ENCODE results near the gene PXMP2. TPM values are rescaled to one million over a fixed set of nuclear protein-coding genes. Genes with fewer than 3 reads are reported as not detected.

The PXMP2 gene
- total RNA-seq, 2 experiments from 2014 or later, result 24.5 to 24.9 TPM

DNA sequence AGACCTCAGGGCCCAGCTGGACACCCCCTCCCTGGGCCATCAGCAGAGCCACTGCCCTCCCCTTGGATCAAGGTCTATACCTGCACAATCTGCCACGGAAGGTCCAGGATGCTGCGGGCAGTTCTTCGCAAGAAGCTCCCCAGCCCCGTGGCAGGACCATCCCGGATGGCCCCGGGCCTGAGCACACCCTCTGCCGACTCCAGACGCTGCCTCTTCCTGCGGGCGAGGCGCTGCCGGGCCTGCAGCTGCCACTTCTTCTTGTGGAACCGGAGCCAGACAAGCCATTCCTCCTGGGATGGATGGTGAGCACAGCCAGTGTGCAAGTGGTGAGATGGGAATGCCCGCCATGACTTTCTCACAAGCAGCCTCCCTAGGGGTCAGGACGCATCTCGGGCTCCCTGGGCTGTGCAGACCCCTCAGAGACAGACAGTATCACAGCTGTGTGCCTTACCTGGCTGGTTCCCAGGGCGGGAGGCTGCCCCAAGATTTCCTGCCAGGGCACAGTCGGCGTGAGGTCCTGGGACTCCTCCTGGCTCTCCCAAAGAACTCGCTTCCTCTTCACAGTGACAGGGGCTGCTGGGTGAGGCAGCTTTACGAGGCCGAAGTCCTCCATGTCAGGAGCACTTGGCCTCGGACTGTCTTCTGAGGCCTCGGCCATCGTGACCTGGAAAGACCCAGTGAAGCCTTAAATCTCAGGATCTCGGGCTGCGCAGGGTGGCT lies 38.0 kb upstream of the PXMP2 start:
- no peaks in the 10 kb centered on the region for H3K27me3 Mint-ChIP-seq
- ChIA-PET POLR2A (no interaction called here), CTCF (no interaction called here)
- DNase-seq, result no peak
- H3K9me3 Mint-ChIP-seq, result no peaks in the 10 kb centered on the region
- H3K4me1 Mint-ChIP-seq, result peaks cover 9% of the 10 kb centered on the region
- peaks cover 63% of the 10 kb centered on the region for H3K36me3 Mint-ChIP-seq (ENCODE audit: low read depth)
- H3K27ac Mint-ChIP-seq, result no peak overlapping the region
- no peak overlapping the region for H3K4me3 Mint-ChIP-seq

- Mint-ChIP-seq H3K4me1 (peaks cover 9% of the 10 kb centered on the region), H3K4me3 (no peak overlapping the region), H3K36me3 (ENCODE audit: low read depth) (peaks cover 63% of the 10 kb centered on the region), H3K27me3 (no peaks in the 10 kb centered on the region), H3K27ac (peak overlapping the region; percentile 35), H3K9me3 (no peaks in the 10 kb centered on the region)
- no peak for DNase-seq
- CTCF ChIA-PET, result no interaction called here
- POLR2A ChIA-PET, result no interaction called here
Measured at GRCh38 chr12:132651444-132652100, 35.8 kb upstream of the PXMP2 start.

DNA sequence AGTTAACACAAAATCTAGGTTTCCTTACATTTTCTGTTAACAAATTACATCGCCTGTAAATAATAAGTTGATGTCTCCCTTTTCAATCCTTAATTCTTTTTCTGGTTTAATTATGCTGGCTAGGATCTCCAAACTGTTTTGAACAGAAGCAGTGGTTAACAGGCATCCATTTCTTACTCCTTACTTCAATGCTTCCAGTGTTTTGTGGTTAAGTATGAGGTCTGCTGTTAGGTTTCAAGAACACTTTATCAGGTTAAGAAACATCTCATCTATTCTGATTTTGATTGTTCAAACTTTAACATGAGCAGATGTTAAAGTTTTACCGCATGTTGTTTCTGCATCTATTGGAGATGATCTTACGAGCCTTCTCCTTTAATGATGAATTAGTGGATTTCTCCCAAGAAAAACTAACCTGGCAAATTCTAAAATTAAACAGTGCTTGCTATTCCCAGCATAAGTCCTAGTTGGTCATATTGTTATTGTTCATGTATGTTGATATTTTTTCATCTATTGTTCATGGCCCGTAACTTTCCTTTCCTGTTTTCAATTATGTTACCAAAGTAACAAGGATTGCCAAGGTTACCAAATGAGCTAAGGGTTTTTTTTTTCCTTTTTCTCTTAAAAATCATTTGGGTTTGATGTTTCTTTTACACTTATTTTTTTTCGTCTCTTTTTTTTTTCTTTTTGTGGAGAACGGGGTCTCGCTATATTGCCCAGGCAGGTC lies 33.7 kb upstream of the PXMP2 start:
- CTCF ChIA-PET, result no interaction called here
- H3K36me3 Mint-ChIP-seq (ENCODE audit: low read depth), result peaks cover 65% of the 10 kb centered on the region
- no peaks in the 10 kb centered on the region for H3K27me3 Mint-ChIP-seq
- POLR2A ChIA-PET, result no interaction called here
- H3K4me1 Mint-ChIP-seq, result peaks cover 5% of the 10 kb centered on the region
- no peak for DNase-seq
- peak overlapping the region; percentile 14 for H3K27ac Mint-ChIP-seq
- no peaks in the 10 kb centered on the region for H3K9me3 Mint-ChIP-seq
- no peak overlapping the region for H3K4me3 Mint-ChIP-seq

DNA sequence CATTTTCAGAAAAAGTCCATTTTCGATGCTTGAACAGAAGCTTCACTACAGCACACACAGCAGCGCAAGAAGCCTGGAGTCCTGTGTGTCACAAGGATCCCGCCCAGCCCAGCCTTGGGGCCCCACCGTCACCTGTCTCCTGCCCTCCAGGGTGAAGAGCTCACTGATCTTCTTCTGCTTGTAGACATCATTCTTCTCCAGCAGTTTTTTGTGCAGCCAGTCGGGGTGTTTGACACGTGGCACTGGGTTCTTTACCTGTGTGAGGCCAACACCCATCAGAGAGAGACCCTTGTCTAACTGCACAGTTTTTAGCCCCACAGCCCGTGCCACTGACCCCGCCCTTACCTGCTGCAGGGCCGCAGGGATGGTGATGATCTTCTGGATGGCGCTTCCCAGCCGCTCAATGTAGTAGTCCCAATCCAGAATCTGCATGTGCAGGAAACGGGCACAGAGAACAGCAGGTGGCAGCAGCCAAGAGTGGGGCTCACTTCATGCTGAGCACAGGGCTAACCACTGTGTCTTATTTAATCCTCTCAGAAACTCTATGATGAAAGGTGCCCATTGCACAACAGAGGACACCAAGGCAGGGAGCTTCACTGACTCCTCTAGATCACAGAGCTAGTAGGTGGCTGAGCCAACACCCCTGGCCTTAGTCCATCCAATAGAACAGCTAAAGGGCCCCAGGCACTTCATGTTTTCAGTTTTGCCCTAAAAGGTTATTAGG lies 30.2 kb upstream of the PXMP2 start:
- Mint-ChIP-seq H3K27ac (no peak overlapping the region), H3K36me3 (ENCODE audit: low read depth) (peaks cover 76% of the 10 kb centered on the region), H3K4me3 (no peak overlapping the region), H3K4me1 (peaks cover 22% of the 10 kb centered on the region), H3K27me3 (no peaks in the 10 kb centered on the region), H3K9me3 (no peaks in the 10 kb centered on the region)
- no peak for DNase-seq
- ChIA-PET CTCF (interaction anchor here (1.1 kb wide), 1 partner anchor 277 kb away, joined by 3 read pairs; no protein-coding TSS in a partner anchor), POLR2A (interaction anchor here (0.6 kb wide), 1 partner anchor 121 kb away, joined by 3 read pairs; no protein-coding TSS in a partner anchor)

DNA sequence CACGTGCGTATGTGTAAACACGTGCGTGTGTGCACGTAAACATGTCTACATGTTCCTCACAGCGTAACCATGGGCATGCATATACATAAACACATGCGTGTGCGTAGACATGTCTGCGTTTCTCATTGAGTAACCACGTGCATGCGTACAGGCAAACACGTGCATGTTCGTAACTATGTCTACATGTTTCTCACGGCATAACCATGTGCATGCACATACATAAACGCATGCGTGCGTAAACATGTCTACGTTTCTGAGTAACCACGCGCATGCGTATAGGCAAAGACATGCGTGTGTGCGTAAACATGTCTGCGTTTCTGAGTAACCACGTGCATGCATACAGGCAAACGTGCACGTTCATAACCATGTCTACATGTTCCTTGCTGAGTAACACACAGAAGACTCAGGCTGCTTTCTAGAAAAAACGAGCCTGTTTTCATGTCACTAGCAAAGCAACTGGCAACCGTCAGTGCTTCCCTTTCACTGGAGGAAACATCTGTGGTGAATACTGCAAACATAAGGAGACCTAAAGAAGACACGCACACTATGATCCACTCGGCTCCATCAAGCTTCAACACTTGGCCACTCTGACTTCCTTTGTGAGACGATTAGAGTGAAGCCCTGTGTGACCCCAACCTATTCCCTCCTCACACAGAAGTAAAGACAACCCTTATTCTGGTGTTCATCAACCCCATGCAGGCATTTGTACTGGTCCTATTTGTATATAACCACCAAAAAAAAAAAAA lies 29.1 kb upstream of the PXMP2 start:
- Mint-ChIP-seq H3K4me1 (peaks cover 34% of the 10 kb centered on the region), H3K36me3 (ENCODE audit: low read depth) (peaks cover 79% of the 10 kb centered on the region), H3K4me3 (no peak overlapping the region), H3K27ac (no peak overlapping the region), H3K27me3 (no peaks in the 10 kb centered on the region), H3K9me3 (no peaks in the 10 kb centered on the region)
- POLR2A ChIA-PET, result interaction anchor here (1.0 kb wide), 1 partner anchor 14 kb away, joined by 3 read pairs; no protein-coding TSS in a partner anchor
- CTCF ChIA-PET, result interaction anchor here (1.1 kb wide), 1 partner anchor 278 kb away, joined by 3 read pairs; no protein-coding TSS in a partner anchor
- DNase-seq, result no peak

GRCh38 chr12:132659146-132659545 lies 28.2 kb upstream of the PXMP2 start:
- ChIA-PET POLR2A (interaction anchor here (1.0 kb wide), 1 partner anchor 13 kb away, joined by 3 read pairs; no protein-coding TSS in a partner anchor), CTCF (no interaction called here)
- no peaks in the 10 kb centered on the region for H3K9me3 Mint-ChIP-seq
- no peak overlapping the region for H3K4me3 Mint-ChIP-seq
- peaks cover 76% of the 10 kb centered on the region for H3K36me3 Mint-ChIP-seq (ENCODE audit: low read depth)
- no peaks in the 10 kb centered on the region for H3K27me3 Mint-ChIP-seq
- no peak for DNase-seq
- H3K27ac Mint-ChIP-seq, result no peak overlapping the region
- peaks cover 35% of the 10 kb centered on the region for H3K4me1 Mint-ChIP-seq

GRCh38 chr12:132660052-132660451 lies 27.3 kb upstream of the PXMP2 start:
- ChIA-PET POLR2A (no interaction called here), CTCF (no interaction called here)
- Mint-ChIP-seq H3K27ac (peak overlapping the region; percentile 5), H3K27me3 (no peaks in the 10 kb centered on the region), H3K36me3 (ENCODE audit: low read depth) (peaks cover 78% of the 10 kb centered on the region), H3K4me1 (peaks cover 38% of the 10 kb centered on the region), H3K9me3 (no peaks in the 10 kb centered on the region), H3K4me3 (no peak overlapping the region)
- no peak for DNase-seq

DNA sequence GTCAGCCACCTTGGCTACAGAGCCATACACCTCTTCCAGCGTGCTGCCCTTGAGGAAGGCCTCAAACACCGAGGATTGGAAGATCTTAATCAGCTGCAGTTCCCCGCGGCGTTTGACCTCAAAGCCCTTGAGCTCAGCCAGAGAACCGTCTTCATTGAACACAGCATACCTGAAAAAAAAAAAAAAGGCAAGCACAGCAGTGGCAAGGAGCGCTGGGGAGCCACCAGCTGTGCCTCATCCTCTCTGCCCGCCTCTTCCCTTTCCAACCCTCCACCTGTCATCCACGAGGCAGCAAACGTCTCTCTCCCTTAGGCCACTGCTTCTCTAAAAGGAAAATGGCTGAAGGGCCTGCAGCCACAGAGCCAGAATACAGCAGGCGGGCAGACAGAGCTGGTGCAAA lies 26.4 kb upstream of the PXMP2 start:
- H3K4me1 Mint-ChIP-seq, result peaks cover 39% of the 10 kb centered on the region
- ChIA-PET CTCF (no interaction called here), POLR2A (no interaction called here)
- no peaks in the 10 kb centered on the region for H3K9me3 Mint-ChIP-seq
- DNase-seq, result no peak
- H3K4me3 Mint-ChIP-seq, result no peak overlapping the region
- H3K27ac Mint-ChIP-seq, result no peak overlapping the region
- peaks cover 87% of the 10 kb centered on the region for H3K36me3 Mint-ChIP-seq (ENCODE audit: low read depth)
- H3K27me3 Mint-ChIP-seq, result no peaks in the 10 kb centered on the region

GRCh38 chr12:132661972-132662371 lies 25.4 kb upstream of the PXMP2 start:
- CTCF ChIA-PET, result no interaction called here
- Mint-ChIP-seq H3K36me3 (ENCODE audit: low read depth) (peaks cover 91% of the 10 kb centered on the region), H3K27me3 (no peaks in the 10 kb centered on the region), H3K4me3 (no peak overlapping the region), H3K4me1 (peaks cover 39% of the 10 kb centered on the region), H3K9me3 (no peaks in the 10 kb centered on the region), H3K27ac (no peak overlapping the region)
- POLR2A ChIA-PET, result no interaction called here
- DNase-seq, result no peak

- no peak for DNase-seq
- Mint-ChIP-seq H3K9me3 (no peaks in the 10 kb centered on the region), H3K36me3 (ENCODE audit: low read depth) (peaks cover 90% of the 10 kb centered on the region), H3K27ac (peak overlapping the region; percentile 4), H3K27me3 (no peaks in the 10 kb centered on the region), H3K4me1 (peaks cover 39% of the 10 kb centered on the region), H3K4me3 (no peak overlapping the region)
- CTCF ChIA-PET, result no interaction called here
- POLR2A ChIA-PET, result no interaction called here
Measured at GRCh38 chr12:132662901-132663755, 24.3 kb upstream of the PXMP2 start.

GRCh38 chr12:132664206-132665148 lies 22.9 kb upstream of the PXMP2 start:
- CTCF ChIA-PET, result no interaction called here
- POLR2A ChIA-PET, result no interaction called here
- H3K36me3 Mint-ChIP-seq (ENCODE audit: low read depth), result peaks cover 90% of the 10 kb centered on the region

More at GRCh38 chr12:132664206-132665148, 22.9 kb upstream of the PXMP2 start:
- no peak overlapping the region for H3K4me3 Mint-ChIP-seq
- H3K27ac Mint-ChIP-seq, result no peak overlapping the region
- H3K27me3 Mint-ChIP-seq, result no peaks in the 10 kb centered on the region
- H3K4me1 Mint-ChIP-seq, result peaks cover 39% of the 10 kb centered on the region
- no peaks in the 10 kb centered on the region for H3K9me3 Mint-ChIP-seq
- no peak for DNase-seq

Measured in activated CD4-positive, alpha-beta memory T cell treated with anti-CD3 and anti-CD28 coated beads, Interleukin-2, amount 10 ng/mL, durations not matched to agents 7 days and 5 days (primary cell).